Activated T-cell treated with anti-CD3 and anti-CD28 coated beads, Interleukin-2, amount 50 U/mL, for 4 hours (primary cell): ENCODE results near the gene LRRC4. TPM values are rescaled to one million over a fixed set of nuclear protein-coding genes. Genes with fewer than 3 reads are reported as not detected.

Experiments used
- ATAC-seq, 2 donors: fragments of 200-7000 bp; cut with Tn5 transposase; one replicate each; pipeline ENCODE4 v1.10.0; 2021
- DNase-seq: peaks from one replicate; pipeline ENCODE4 v3.0.0-alpha.2; 2020
- H3K27me3 Mint-ChIP-seq: one replicate; pipeline ENCODE4 v1.8.0; 2021; ENCODE audit warnings: low read depth, mixed read lengths
- H3K36me3 Mint-ChIP-seq: one replicate; pipeline ENCODE4 v1.8.0; 2022; ENCODE audit warnings: mixed read lengths; ENCODE audit not compliant: insufficient read depth
- H3K4me1 Mint-ChIP-seq: one replicate; pipeline ENCODE4 v1.8.0; 2021; ENCODE audit warnings: low read depth, mixed read lengths
- H3K4me3 Mint-ChIP-seq: one replicate; pipeline ENCODE4 v1.8.0; 2021; ENCODE audit warnings: mild to moderate bottlenecking, moderate library complexity, mixed read lengths
- H3K9me3 Mint-ChIP-seq: one replicate; pipeline ENCODE4 v1.8.0; 2021; ENCODE audit warnings: mixed read lengths
- total RNA-seq, 3 donors: library from RNA; stranded (reverse); gene quantifications; one replicate each; pipeline ENCODE4 v1.2.1, GENCODE V29; 2021

Gene LRRC4
- total RNA-seq, 3 donors from 2014 or later: 1.2 to 4.2 (median 2.8) TPM

- peaks cover 8% of the 10 kb centered on the region for H3K36me3 Mint-ChIP-seq
- ATAC-seq: no peak
Measured at GRCh38 chr7:128045158-128045557, 13.9 kb upstream of the LRRC4 start.

GRCh38 chr7:128044064-128044463 is 12.8 kb upstream of the LRRC4 start:
- Mint-ChIP-seq H3K9me3 (no peaks in the 10 kb centered on the region), H3K4me1 (peaks cover 14% of the 10 kb centered on the region), H3K27me3 (no peaks in the 10 kb centered on the region), H3K36me3 (peaks cover 7% of the 10 kb centered on the region), H3K4me3 (no peak overlapping the region)
- DNase-seq (no peak), ATAC-seq (no peak)

More at GRCh38 chr7:128045158-128045557, 13.9 kb upstream of the LRRC4 start:
- no peaks in the 10 kb centered on the region for H3K27me3 Mint-ChIP-seq
- H3K4me3 Mint-ChIP-seq: no peak overlapping the region
- no peak for DNase-seq
- no peaks in the 10 kb centered on the region for H3K9me3 Mint-ChIP-seq
- peaks cover 19% of the 10 kb centered on the region for H3K4me1 Mint-ChIP-seq

GRCh38 chr7:128042012-128042411 is 10.8 kb upstream of the LRRC4 start:
- Mint-ChIP-seq H3K36me3 (peaks cover 8% of the 10 kb centered on the region), H3K4me3 (no peak overlapping the region), H3K4me1 (peaks cover 13% of the 10 kb centered on the region), H3K27me3 (no peaks in the 10 kb centered on the region), H3K9me3 (no peaks in the 10 kb centered on the region)
- ATAC-seq (no peak), DNase-seq (no peak)

- Mint-ChIP-seq H3K36me3 (peaks cover 8% of the 10 kb centered on the region), H3K27me3 (no peaks in the 10 kb centered on the region), H3K9me3 (no peaks in the 10 kb centered on the region), H3K4me1 (peaks cover 13% of the 10 kb centered on the region), H3K4me3 (no peak overlapping the region)
- ATAC-seq: no peak
- no peak for DNase-seq
Measured at GRCh38 chr7:128041203-128041602, 10.0 kb upstream of the LRRC4 start.

- DNase-seq (no peak), ATAC-seq (no peak)
- no peaks in the 10 kb centered on the region for H3K9me3 Mint-ChIP-seq
- peaks cover 13% of the 10 kb centered on the region for H3K4me1 Mint-ChIP-seq
- no peak overlapping the region for H3K4me3 Mint-ChIP-seq
- H3K36me3 Mint-ChIP-seq: peaks cover 8% of the 10 kb centered on the region
- H3K27me3 Mint-ChIP-seq: no peaks in the 10 kb centered on the region
Measured at GRCh38 chr7:128040205-128040604, 9.0 kb upstream of the LRRC4 start.

- DNase-seq (no peak), ATAC-seq (no peak)
- peaks cover 8% of the 10 kb centered on the region for H3K36me3 Mint-ChIP-seq
- H3K9me3 Mint-ChIP-seq: no peaks in the 10 kb centered on the region
- no peaks in the 10 kb centered on the region for H3K27me3 Mint-ChIP-seq
- peaks cover 12% of the 10 kb centered on the region for H3K4me1 Mint-ChIP-seq
- no peak overlapping the region for H3K4me3 Mint-ChIP-seq
Measured at GRCh38 chr7:128039544-128039953, 8.3 kb upstream of the LRRC4 start.

- no peak for ATAC-seq
- no peak for DNase-seq
- no peaks in the 10 kb centered on the region for H3K9me3 Mint-ChIP-seq
- H3K36me3 Mint-ChIP-seq: peaks cover 6% of the 10 kb centered on the region
- peaks cover 5% of the 10 kb centered on the region for H3K4me1 Mint-ChIP-seq
- no peak overlapping the region for H3K4me3 Mint-ChIP-seq
- no peaks in the 10 kb centered on the region for H3K27me3 Mint-ChIP-seq
Measured at GRCh38 chr7:128037880-128038619, 6.8 kb upstream of the LRRC4 start.

- H3K4me1 Mint-ChIP-seq: peaks cover 3% of the 10 kb centered on the region
- H3K4me3 Mint-ChIP-seq: no peak overlapping the region
- peaks cover 6% of the 10 kb centered on the region for H3K36me3 Mint-ChIP-seq
- ATAC-seq (no peak), DNase-seq (no peak)
- no peaks in the 10 kb centered on the region for H3K9me3 Mint-ChIP-seq
- H3K27me3 Mint-ChIP-seq: no peaks in the 10 kb centered on the region
Measured at GRCh38 chr7:128037081-128037480, 5.8 kb upstream of the LRRC4 start.

- ATAC-seq: no peak
- Mint-ChIP-seq H3K36me3 (peaks cover 3% of the 10 kb centered on the region), H3K9me3 (no peaks in the 10 kb centered on the region), H3K4me3 (no peak overlapping the region), H3K27me3 (no peaks in the 10 kb centered on the region), H3K4me1 (peaks cover 1% of the 10 kb centered on the region)
- DNase-seq: no peak
Measured at GRCh38 chr7:128036226-128036940, 5.1 kb upstream of the LRRC4 start.

- H3K36me3 Mint-ChIP-seq: peaks cover 2% of the 10 kb centered on the region
- no peak for DNase-seq
- no peaks in the 10 kb centered on the region for H3K27me3 Mint-ChIP-seq
- no peak overlapping the region for H3K4me3 Mint-ChIP-seq
- H3K9me3 Mint-ChIP-seq: no peaks in the 10 kb centered on the region
- H3K4me1 Mint-ChIP-seq: peaks cover 1% of the 10 kb centered on the region
- no peak for ATAC-seq
Measured at GRCh38 chr7:128035712-128036111, 4.5 kb upstream of the LRRC4 start.

- H3K4me3 Mint-ChIP-seq: no peak overlapping the region
Measured at GRCh38 chr7:128034825-128035224, 3.6 kb upstream of the LRRC4 start.

GRCh38 chr7:128033246-128033645 is 2.0 kb upstream of the LRRC4 start:
- ATAC-seq (no peak), DNase-seq (no peak)
- Mint-ChIP-seq H3K4me1 (peaks cover 16% of the 10 kb centered on the region), H3K36me3 (peaks cover 9% of the 10 kb centered on the region), H3K27me3 (peaks cover 9% of the 10 kb centered on the region), H3K4me3 (peak overlapping the region; percentile 17), H3K9me3 (no peaks in the 10 kb centered on the region)

More at GRCh38 chr7:128034825-128035224, 3.6 kb upstream of the LRRC4 start:
- ATAC-seq (no peak), DNase-seq (no peak)
- peaks cover 2% of the 10 kb centered on the region for H3K36me3 Mint-ChIP-seq
- H3K27me3 Mint-ChIP-seq: no peaks in the 10 kb centered on the region
- H3K9me3 Mint-ChIP-seq: no peaks in the 10 kb centered on the region
- H3K4me1 Mint-ChIP-seq: peaks cover 9% of the 10 kb centered on the region

GRCh38 chr7:128032605-128033235 is 1.5 kb upstream of the LRRC4 start:
- Mint-ChIP-seq H3K4me3 (peak overlapping the region; percentile 47), H3K27me3 (peaks cover 9% of the 10 kb centered on the region), H3K4me1 (peaks cover 16% of the 10 kb centered on the region), H3K36me3 (peaks cover 9% of the 10 kb centered on the region), H3K9me3 (no peaks in the 10 kb centered on the region)
- peak; percentile 12 to 27 for ATAC-seq
- DNase-seq: no peak

- peaks cover 16% of the 10 kb centered on the region for H3K4me1 Mint-ChIP-seq
- peak; percentile 36 for DNase-seq
- peak overlapping the region; percentile 76 for H3K4me3 Mint-ChIP-seq
- H3K36me3 Mint-ChIP-seq: peaks cover 13% of the 10 kb centered on the region
- no peaks in the 10 kb centered on the region for H3K9me3 Mint-ChIP-seq
- peaks cover 9% of the 10 kb centered on the region for H3K27me3 Mint-ChIP-seq
- ATAC-seq: peak; percentile 96
Measured at GRCh38 chr7:128031901-128032604, 816 bp upstream of the LRRC4 start.
